HepG2 (cell line): Measurements from ENCODE around the gene PRKCZ. TPM values are rescaled to one million over a fixed set of nuclear protein-coding genes. Genes with fewer than 3 reads are reported as not detected.

ENCODE experiments used
- FOXP4 ChIP-seq: sonication (generic); formaldehyde crosslinking; IDR thresholded peaks from 2 replicates; pipeline ENCODE4 v1.4.0; 2020; ENCODE audit warnings: missing genetic modification reagents
- MZF1 ChIP-seq: sonication (generic); formaldehyde crosslinking; IDR thresholded peaks from 2 replicates; pipeline ENCODE4 v1.8.1; 2023; ENCODE audit warnings: mild to moderate bottlenecking, missing genetic modification reagents, borderline replicate concordance
- ZNF280D ChIP-seq: sonication (generic); formaldehyde crosslinking; IDR thresholded peaks from 2 replicates; pipeline ENCODE4 v1.5.1; 2020; ENCODE audit warnings: mild to moderate bottlenecking, missing genetic modification reagents
- ZNF281 ChIP-seq: sonication (generic); formaldehyde crosslinking; IDR thresholded peaks from 2 replicates; pipeline ENCODE4 v1.4.0; 2020; ENCODE audit warnings: missing genetic modification reagents, borderline replicate concordance
- polyA plus RNA-seq, 8 experiments: library from polyadenylated mRNA; depleted of rRNA in 3 of 8; stranded (reverse) in 7 of 8; unstranded in 1 of 8; fragments of >200 nt; fragmentation: Illumina TruSeq in 4 of 8; extraction: Trizol in 4 of 8; gene quantifications; 2 replicates each; pipeline versions ENCODE4 v1.2.1 to v1.2.3, GENCODE V29; 2011 to 2016; ENCODE audit warnings: low read depth in 4 of 8, missing spikeins in 1 of 8, mixed read lengths in 1 of 8; ENCODE audit not compliant: insufficient read depth in 1 of 8
- total RNA-seq, 5 experiments: library from RNA; depleted of rRNA; stranded (reverse); fragments of >200 nt; fragmentation: Illumina TruSeq; extraction: Trizol; gene quantifications; 2 replicates each; pipeline ENCODE4 v1.2.3, GENCODE V29; 2016; ENCODE audit warnings: low read depth in 1 of 5
- TF ChIP-seq, protein P1 (sequence below): sonication (generic); formaldehyde crosslinking; IDR thresholded peaks from 2 replicates; pipeline ENCODE4 v1.4.0; 2020; ENCODE audit warnings: missing genetic modification reagents, low read depth, mild to moderate bottlenecking, borderline replicate concordance
- TF ChIP-seq, protein P2 (sequence below): sonication (generic); formaldehyde crosslinking; IDR thresholded peaks from 2 replicates; pipeline ENCODE4 v1.5.0; 2020; ENCODE audit warnings: mild to moderate bottlenecking, missing genetic modification reagents, borderline replicate concordance
- TF ChIP-seq, protein P3 (sequence below): sonication (generic); formaldehyde crosslinking; IDR thresholded peaks from 2 replicates; pipeline ENCODE4 v1.5.1; 2020; ENCODE audit warnings: missing genetic modification reagents, mild to moderate bottlenecking, borderline replicate concordance

Gene PRKCZ
- total and polyA plus RNA-seq, 2 of the 13 experiments (the other 11 are each of a cell fraction or from before 2014, with no cell fraction given), result 34.7 to 85.2 TPM

DNA sequence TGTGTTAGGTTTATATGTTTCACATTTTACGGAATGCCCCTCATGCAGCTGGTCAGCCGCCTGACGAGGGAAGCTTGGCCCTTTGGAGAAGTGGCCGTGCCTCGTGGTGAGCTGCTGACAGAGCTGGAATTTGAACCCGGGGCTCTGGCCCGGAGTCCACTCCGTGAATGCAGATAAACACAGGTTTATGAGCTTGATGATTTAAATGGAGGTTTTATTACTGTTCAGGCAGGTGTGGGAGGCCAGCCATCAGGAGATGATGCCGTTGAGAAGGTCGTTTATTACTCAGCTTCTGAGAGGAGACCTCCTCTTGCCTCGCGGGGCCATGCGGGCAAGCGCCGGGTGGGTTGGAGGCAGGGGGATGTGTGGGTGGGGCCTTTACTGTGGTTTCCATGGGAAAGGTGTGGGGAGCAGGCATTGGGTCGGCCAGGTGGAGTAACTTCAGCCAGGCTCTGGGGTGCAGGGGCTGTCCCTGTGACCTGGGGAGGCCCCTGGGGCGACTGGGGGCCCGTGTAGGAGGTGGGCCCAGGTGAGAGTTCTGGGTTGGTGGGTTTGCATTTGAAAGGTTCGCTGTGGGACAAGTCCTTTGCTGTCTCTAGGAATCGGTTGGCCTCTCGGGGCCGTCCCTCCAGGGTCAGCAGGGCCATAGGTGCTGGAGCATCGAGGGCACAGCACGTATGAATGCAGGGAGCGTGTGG, 22.0 kb downstream of the PRKCZ start (continued):
- TF ChIP-seq, protein P1, sequence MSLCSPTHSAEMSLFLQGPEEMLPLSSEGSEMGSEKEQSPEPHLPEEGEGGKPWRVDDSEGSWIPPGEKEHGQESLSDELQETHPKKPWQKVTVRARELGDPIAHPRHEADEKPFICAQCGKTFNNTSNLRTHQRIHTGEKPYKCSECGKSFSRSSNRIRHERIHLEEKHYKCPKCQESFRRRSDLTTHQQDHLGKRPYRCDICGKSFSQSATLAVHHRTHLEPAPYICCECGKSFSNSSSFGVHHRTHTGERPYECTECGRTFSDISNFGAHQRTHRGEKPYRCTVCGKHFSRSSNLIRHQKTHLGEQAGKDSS (CRISPR knock-in tag), result no peak
- TF ChIP-seq, protein P2, sequence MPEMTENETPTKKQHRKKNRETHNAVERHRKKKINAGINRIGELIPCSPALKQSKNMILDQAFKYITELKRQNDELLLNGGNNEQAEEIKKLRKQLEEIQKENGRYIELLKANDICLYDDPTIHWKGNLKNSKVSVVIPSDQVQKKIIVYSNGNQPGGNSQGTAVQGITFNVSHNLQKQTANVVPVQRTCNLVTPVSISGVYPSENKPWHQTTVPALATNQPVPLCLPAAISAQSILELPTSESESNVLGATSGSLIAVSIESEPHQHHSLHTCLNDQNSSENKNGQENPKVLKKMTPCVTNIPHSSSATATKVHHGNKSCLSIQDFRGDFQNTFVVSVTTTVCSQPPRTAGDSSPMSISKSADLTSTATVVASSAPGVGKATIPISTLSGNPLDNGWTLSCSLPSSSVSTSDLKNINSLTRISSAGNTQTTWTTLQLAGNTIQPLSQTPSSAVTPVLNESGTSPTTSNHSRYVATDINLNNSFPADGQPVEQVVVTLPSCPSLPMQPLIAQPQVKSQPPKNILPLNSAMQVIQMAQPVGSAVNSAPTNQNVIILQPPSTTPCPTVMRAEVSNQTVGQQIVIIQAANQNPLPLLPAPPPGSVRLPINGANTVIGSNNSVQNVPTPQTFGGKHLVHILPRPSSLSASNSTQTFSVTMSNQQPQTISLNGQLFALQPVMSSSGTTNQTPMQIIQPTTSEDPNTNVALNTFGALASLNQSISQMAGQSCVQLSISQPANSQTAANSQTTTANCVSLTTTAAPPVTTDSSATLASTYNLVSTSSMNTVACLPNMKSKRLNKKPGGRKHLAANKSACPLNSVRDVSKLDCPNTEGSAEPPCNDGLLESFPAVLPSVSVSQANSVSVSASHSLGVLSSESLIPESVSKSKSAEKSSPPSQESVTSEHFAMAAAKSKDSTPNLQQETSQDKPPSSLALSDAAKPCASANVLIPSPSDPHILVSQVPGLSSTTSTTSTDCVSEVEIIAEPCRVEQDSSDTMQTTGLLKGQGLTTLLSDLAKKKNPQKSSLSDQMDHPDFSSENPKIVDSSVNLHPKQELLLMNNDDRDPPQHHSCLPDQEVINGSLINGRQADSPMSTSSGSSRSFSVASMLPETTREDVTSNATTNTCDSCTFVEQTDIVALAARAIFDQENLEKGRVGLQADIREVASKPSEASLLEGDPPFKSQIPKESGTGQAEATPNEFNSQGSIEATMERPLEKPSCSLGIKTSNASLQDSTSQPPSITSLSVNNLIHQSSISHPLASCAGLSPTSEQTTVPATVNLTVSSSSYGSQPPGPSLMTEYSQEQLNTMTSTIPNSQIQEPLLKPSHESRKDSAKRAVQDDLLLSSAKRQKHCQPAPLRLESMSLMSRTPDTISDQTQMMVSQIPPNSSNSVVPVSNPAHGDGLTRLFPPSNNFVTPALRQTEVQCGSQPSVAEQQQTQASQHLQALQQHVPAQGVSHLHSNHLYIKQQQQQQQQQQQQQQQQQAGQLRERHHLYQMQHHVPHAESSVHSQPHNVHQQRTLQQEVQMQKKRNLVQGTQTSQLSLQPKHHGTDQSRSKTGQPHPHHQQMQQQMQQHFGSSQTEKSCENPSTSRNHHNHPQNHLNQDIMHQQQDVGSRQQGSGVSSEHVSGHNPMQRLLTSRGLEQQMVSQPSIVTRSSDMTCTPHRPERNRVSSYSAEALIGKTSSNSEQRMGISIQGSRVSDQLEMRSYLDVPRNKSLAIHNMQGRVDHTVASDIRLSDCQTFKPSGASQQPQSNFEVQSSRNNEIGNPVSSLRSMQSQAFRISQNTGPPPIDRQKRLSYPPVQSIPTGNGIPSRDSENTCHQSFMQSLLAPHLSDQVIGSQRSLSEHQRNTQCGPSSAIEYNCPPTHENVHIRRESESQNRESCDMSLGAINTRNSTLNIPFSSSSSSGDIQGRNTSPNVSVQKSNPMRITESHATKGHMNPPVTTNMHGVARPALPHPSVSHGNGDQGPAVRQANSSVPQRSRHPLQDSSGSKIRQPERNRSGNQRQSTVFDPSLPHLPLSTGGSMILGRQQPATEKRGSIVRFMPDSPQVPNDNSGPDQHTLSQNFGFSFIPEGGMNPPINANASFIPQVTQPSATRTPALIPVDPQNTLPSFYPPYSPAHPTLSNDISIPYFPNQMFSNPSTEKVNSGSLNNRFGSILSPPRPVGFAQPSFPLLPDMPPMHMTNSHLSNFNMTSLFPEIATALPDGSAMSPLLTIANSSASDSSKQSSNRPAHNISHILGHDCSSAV (CRISPR knock-in tag), result no peak
- no peak for TF ChIP-seq FOXP4
- no peak for TF ChIP-seq ZNF281 (CRISPR knock-in tag)
- TF ChIP-seq, protein P3, sequence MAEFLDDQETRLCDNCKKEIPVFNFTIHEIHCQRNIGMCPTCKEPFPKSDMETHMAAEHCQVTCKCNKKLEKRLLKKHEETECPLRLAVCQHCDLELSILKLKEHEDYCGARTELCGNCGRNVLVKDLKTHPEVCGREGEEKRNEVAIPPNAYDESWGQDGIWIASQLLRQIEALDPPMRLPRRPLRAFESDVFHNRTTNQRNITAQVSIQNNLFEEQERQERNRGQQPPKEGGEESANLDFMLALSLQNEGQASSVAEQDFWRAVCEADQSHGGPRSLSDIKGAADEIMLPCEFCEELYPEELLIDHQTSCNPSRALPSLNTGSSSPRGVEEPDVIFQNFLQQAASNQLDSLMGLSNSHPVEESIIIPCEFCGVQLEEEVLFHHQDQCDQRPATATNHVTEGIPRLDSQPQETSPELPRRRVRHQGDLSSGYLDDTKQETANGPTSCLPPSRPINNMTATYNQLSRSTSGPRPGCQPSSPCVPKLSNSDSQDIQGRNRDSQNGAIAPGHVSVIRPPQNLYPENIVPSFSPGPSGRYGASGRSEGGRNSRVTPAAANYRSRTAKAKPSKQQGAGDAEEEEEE, result no peak
- no peak for TF ChIP-seq MZF1 (CRISPR knock-in tag)
- TF ChIP-seq ZNF280D (CRISPR knock-in tag), result no peak
